Gastroesophageal sphincter (tissue), 3 donors: Measurements from ENCODE around the gene SAP25.

Source experiments
- CTCF ChIP-seq, 4 experiments: fragments of 200-600 bp in 2 of 4; fragments of 450-650 bp in 2 of 4; sonication (generic) in 1 of 4; IDR thresholded peaks; one replicate each; pipeline ENCODE4 v1.5.1; 2017 to 2019; ENCODE audit warnings: antibody characterized with exemption in 4 of 4, mild to moderate bottlenecking in 2 of 4, moderate library complexity in 2 of 4
- POLR2AphosphoS5 ChIP-seq: sonication (generic); formaldehyde crosslinking; IDR thresholded peaks from one replicate; pipeline ENCODE4 v1.6.1; 2017; ENCODE audit warnings: antibody characterized with exemption

DNA sequence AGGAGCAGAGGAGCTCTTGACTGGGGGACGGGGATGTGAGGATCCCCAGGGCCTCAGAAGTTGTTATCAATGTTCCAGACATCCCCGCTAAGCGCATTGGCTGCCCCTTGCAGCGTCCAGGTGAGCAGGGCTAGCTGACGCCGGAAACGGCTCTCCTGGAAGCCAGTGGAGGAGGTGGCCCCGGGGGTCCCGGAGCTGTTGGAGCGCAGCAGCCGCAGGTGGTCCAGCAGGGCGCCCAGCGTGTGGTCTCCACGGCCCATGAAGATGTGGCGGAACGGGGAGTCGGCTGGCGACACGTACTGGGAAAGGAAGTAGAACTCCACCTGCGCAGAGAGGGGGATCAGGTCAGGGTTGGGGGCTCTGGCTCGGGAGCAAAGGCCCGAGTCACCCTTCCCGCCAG lies 47.1 kb upstream of the SAP25 start:
- TF ChIP-seq CTCF (IDR thresholded peaks at IDR 0.05), result no peak
- TF ChIP-seq POLR2AphosphoS5, result no peak
